ENCODE measurements around the gene DMRTB1.
"Not testable (repeated sequence)": the region's sequence is repeated elsewhere in the genome, so short reads cannot be mapped to it uniquely, and the experiment has no call there.

DMRTB1 gene

GRCh38 chr1:53459321-53460175 is at the start of gene DMRTB1:
DMRTB1 (plus strand) TSS chr1:53459399; CDS start chr1:53459454, 55 bp downstream.
- no peak for DNase-seq

GRCh38 chr1:53409695-53410094 is 49.5 kb upstream of the DMRTB1 start:
- DNase-seq: no peak

- DNase-seq: no peak
These were observed 49.1 kb upstream of the DMRTB1 start for GRCh38 chr1:53410100-53410541.

GRCh38 chr1:53410701-53411100 is 48.5 kb upstream of the DMRTB1 start:
- no peak for DNase-seq

- DNase-seq: no peak
These were observed 47.6 kb upstream of the DMRTB1 start for GRCh38 chr1:53411541-53412152.

GRCh38 chr1:53412285-53413174 is 46.7 kb upstream of the DMRTB1 start:
- no peak for DNase-seq

- DNase-seq: no peak
These were observed 45.8 kb upstream of the DMRTB1 start for GRCh38 chr1:53413175-53414001.

- no peak for DNase-seq
These were observed 44.6 kb upstream of the DMRTB1 start for GRCh38 chr1:53414632-53415031.

- no peak for DNase-seq
These were observed 43.8 kb upstream of the DMRTB1 start for GRCh38 chr1:53415432-53415831.

GRCh38 chr1:53416269-53416813 is 42.9 kb upstream of the DMRTB1 start:
- DNase-seq: no peak

GRCh38 chr1:53417074-53417511 is 42.1 kb upstream of the DMRTB1 start:
- DNase-seq: no peak

- no peak for DNase-seq
These were observed 40.2 kb upstream of the DMRTB1 start for GRCh38 chr1:53419034-53419433.

GRCh38 chr1:53420341-53420740 is 38.9 kb upstream of the DMRTB1 start:
- DNase-seq: no peak

- no peak for DNase-seq
These were observed 38.0 kb upstream of the DMRTB1 start for GRCh38 chr1:53421208-53421607.

GRCh38 chr1:53430261-53430660 is 28.9 kb upstream of the DMRTB1 start:
- DNase-seq: no peak

- no peak for DNase-seq
These were observed 28.4 kb upstream of the DMRTB1 start for GRCh38 chr1:53430779-53431178.

- no peak for DNase-seq
These were observed 28.0 kb upstream of the DMRTB1 start for GRCh38 chr1:53431244-53431643.

GRCh38 chr1:53431805-53432565 is 27.2 kb upstream of the DMRTB1 start:
- DNase-seq: no peak

- no peak for DNase-seq
These were observed 26.6 kb upstream of the DMRTB1 start for GRCh38 chr1:53432611-53433010.

GRCh38 chr1:53434405-53435007 is 24.7 kb upstream of the DMRTB1 start:
- DNase-seq: not testable (repeated sequence)

- DNase-seq: no peak
These were observed 24.0 kb upstream of the DMRTB1 start for GRCh38 chr1:53435151-53435550.

All from NCI-H2107 (cell line).